HG03469 (cell line): ENCODE data around the gene IFNA6.

Experiments
- ATAC-seq: cut with Tn5 transposase; IDR thresholded peaks from one replicate; pipeline ENCODE4 v1.9.1; 2021; ENCODE audit warnings: mild to moderate bottlenecking, moderate library complexity, moderate number of reproducible peaks; ENCODE audit not compliant: unreplicated experiment

IFNA6 gene

GRCh38 chr9:21331676-21332402 lies 18.8 kb downstream of the IFNA6 start:
- no peak for ATAC-seq

- peak; percentile 71 for ATAC-seq
Observed at GRCh38 chr9:21326526-21327139, 24.1 kb downstream of the IFNA6 start.

GRCh38 chr9:21324047-21324446 lies 26.6 kb downstream of the IFNA6 start:
- no peak for ATAC-seq

GRCh38 chr9:21322911-21323461 lies 27.7 kb downstream of the IFNA6 start:
- ATAC-seq = no peak

GRCh38 chr9:21320465-21320864 lies 30.2 kb downstream of the IFNA6 start:
- no peak for ATAC-seq

GRCh38 chr9:21317956-21318923 lies 32.4 kb downstream of the IFNA6 start:
- ATAC-seq = no peak

- no peak for ATAC-seq
Observed at GRCh38 chr9:21316860-21317259, 33.8 kb downstream of the IFNA6 start.

GRCh38 chr9:21316032-21316842 lies 34.5 kb downstream of the IFNA6 start:
- ATAC-seq = no peak

- ATAC-seq = no peak
Observed at GRCh38 chr9:21314152-21314551, 36.5 kb downstream of the IFNA6 start.

GRCh38 chr9:21311889-21312288 lies 38.8 kb downstream of the IFNA6 start:
- no peak for ATAC-seq

- ATAC-seq = no peak
Observed at GRCh38 chr9:21305213-21305612, 45.5 kb downstream of the IFNA6 start, which contains the start of gene IFNA5. TSS of gene IFNA5 (minus strand) at chr9:21305313. CDS start at chr9:21305256, 57 bp downstream.
